GM12875 (cell line): ENCODE results near the gene STK35.

Experiments used
- H3K4me3 ChIP-seq: one replicate; pipeline ENCODE4 v1.5.1; 2011; ENCODE audit warnings: low read depth, low read length, control low read depth
- CTCF ChIP-seq: IDR thresholded peaks from 2 replicates; pipeline ENCODE4 v1.5.1; 2011; ENCODE audit warnings: low read depth, mild to moderate bottlenecking, control low read depth, inconsistent platforms, low read length, moderate library complexity, borderline replicate concordance; ENCODE audit not compliant: insufficient read depth

STK35 gene

DNA sequence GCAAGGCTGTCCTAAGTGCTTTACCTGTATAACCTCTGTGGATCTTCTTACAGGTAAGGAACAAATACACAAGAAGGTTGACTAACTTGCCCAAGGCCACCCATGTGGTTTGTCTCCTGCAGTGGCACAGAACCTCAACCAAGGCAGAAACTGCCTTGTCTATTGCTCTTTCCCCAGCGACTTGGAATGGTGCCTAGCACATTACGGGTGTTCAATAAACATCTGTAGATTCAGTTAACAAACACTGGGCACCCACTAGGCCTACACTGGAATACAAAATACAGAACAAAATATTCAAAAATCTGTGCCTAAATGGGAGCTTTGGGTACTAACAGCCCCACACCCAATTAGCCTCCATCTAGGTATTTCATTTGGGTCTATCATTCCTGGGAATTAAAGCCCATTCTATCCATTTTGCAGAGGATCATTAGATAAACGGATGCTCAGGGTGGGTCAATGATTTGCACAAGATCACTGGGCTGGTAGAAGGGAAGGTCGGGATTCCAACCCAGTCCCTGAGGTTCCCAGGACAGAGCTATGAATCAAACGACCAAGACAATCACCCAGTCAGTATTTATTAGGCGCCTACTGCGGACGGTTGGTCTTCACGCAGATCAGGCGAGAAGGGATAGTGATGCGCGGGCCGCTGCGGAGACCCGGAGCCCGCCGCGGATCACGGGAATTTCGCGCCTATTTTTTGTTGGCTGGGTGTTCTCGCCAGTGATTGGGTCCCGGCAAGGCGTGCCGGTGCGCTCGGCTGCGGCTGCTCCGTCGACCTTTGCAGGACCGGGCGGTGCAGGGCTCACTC lies at the start of gene STK35:
TSS of gene STK35 (plus strand) at position 771 of the 808 bp plus-strand sequence. CDS start 55 bp downstream, outside the sequence.
- no peak for TF ChIP-seq CTCF
- peak within 1 kb of the TSS; percentile 67 for H3K4me3 ChIP-seq

- no peak overlapping the region for H3K4me3 ChIP-seq
- TF ChIP-seq CTCF: no peak
Observed at GRCh38 chr20:2051946-2052345, 49.7 kb upstream of the STK35 start.

DNA sequence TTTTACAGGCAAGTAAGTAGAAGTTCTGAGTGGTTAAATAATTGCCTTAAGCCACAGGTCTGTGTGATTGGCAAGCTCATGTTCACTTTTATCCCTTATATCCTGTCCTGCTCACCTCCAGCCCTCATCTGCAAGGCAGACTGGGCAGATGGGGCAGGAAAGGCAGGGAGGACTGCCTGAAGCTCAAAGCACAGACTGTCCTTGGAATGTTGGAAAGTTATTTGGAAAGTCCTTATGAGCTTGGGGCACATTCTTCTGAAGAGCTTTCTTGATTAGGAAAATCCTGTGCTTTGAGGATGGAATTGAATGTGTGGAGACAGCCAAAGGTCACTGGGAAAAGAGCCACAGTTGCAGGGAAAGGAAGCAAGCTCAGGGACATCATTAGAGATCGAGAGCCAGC lies 48.9 kb upstream of the STK35 start:
- no peak overlapping the region for H3K4me3 ChIP-seq
- no peak for TF ChIP-seq CTCF

DNA sequence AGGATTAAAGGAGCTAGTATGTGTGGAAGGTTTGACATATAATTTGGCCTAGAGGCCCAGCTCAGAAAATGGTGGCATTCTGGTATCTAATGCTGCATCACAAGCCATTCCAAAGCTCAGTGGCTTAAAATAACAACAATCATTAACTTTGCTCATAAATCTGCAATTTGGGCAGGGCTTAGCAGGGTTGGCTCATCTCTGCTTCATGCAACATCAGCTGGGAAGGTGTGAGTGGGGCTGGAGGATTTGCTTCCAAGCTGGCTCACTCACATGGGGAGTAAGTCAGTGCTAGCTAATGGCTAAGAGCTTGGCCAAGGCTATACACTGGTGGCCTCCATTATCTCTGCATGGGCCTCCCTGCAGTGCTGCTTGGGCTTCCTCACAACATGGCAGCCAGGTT lies 48.0 kb upstream of the STK35 start:
- H3K4me3 ChIP-seq: no peak overlapping the region
- TF ChIP-seq CTCF: no peak

DNA sequence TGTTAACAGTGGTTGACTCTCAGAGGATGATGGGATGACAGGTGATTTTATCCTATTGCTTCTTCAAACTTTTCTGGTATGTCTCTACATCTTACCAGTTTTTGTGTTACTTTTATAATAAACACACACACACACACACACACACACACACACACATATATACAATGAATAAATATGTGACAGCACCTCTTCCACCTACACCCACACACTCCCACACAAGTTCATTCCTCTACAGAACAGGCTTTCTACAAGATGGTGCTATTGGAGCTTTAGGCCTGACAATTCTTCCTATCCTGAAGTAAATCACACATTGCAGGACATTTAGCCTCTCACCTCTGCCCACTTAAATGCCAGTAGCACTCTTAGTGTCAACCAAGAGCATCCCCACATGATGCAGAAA lies 46.7 kb upstream of the STK35 start:
- H3K4me3 ChIP-seq: no peak overlapping the region
- no peak for TF ChIP-seq CTCF

DNA sequence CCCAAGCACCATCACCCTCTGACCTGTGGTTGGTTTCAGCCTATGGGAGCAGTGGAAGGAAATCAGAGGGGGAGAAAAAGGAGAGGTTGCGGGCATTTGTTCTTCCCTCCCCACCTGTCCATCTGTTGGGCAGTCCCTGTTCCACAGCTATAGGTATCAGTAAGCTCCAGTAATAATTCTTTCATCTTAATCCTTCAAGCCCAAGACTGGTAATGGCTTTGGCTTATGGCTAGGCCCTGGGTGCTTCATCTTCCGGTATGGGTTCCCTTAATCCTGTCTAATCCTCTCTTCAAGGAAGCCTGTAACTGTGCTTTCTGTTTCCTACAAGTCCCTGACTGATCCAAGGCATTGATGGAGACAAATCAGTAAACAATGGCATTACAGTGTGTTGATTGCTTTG lies 42.2 kb upstream of the STK35 start:
- H3K4me3 ChIP-seq: no peak overlapping the region
- no peak for TF ChIP-seq CTCF

GRCh38 chr20:2065099-2065498 lies 36.5 kb upstream of the STK35 start:
- no peak overlapping the region for H3K4me3 ChIP-seq
- TF ChIP-seq CTCF: no peak
